ENCODE results near the gene LY6G6F.

DNA sequence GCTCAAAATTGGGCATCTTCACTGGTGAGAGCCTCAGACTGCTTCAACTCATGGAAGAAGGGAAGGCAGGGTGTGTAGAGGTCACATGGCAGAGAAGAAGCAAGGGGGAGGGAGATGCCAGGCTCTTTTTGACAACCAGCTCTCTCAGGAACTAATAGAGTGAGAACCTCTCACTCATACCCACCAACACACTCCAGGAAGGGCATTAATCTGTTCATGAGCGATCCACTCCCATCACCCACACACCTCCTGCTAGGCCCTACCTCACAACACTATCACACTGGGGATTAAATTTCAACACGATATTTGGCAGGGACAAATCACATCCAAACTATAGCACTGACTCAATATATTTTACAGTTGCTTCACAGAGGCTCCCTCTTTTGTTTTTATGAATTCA is 35.1 kb downstream of the LY6G6F start:
- TF ChIP-seq POLR2A (IDR thresholded peaks at IDR 0.05; ENCODE audit: low read depth, low read length), result no peak
- TF ChIP-seq, protein P1, sequence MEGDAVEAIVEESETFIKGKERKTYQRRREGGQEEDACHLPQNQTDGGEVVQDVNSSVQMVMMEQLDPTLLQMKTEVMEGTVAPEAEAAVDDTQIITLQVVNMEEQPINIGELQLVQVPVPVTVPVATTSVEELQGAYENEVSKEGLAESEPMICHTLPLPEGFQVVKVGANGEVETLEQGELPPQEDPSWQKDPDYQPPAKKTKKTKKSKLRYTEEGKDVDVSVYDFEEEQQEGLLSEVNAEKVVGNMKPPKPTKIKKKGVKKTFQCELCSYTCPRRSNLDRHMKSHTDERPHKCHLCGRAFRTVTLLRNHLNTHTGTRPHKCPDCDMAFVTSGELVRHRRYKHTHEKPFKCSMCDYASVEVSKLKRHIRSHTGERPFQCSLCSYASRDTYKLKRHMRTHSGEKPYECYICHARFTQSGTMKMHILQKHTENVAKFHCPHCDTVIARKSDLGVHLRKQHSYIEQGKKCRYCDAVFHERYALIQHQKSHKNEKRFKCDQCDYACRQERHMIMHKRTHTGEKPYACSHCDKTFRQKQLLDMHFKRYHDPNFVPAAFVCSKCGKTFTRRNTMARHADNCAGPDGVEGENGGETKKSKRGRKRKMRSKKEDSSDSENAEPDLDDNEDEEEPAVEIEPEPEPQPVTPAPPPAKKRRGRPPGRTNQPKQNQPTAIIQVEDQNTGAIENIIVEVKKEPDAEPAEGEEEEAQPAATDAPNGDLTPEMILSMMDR (IDR thresholded peaks at IDR 0.05; ENCODE audit: extremely low read depth in 1 of 2, insufficient read depth in 1 of 2, low read depth in 1 of 2, low read length in 2 of 2), result no peak

All from endothelial cell of umbilical vein (primary cell).